Effector memory CD4-positive, alpha-beta T cell (primary cell): ENCODE measurements around the gene PRPF38A.
A peak's percentile ranks its signal among the peaks of the same experiment; 100 is the strongest.

Experiments used
- DNase-seq, 3 donors: peaks; one replicate each; pipeline ENCODE4 v3.0.0-alpha.2; 2020
- H3K27ac ChIP-seq: 2 replicates; pipeline ENCODE4 v1.7.0; 2013; ENCODE audit warnings: mild to moderate bottlenecking, low read length, moderate library complexity; ENCODE audit not compliant: insufficient read depth, poor library complexity, severe bottlenecking
- H3K27me3 ChIP-seq: replicated peaks from 2 replicates; pipeline ENCODE4 v1.7.0; 2013; ENCODE audit warnings: mild to moderate bottlenecking, low read length; ENCODE audit not compliant: insufficient read depth, control insufficient read depth, poor library complexity, severe bottlenecking
- H3K36me3 ChIP-seq: 2 replicates; pipeline ENCODE4 v1.7.0; 2013; ENCODE audit warnings: mild to moderate bottlenecking, low read length, moderate library complexity; ENCODE audit not compliant: control insufficient read depth, insufficient read depth
- H3K4me1 ChIP-seq: 2 replicates; pipeline ENCODE4 v1.7.0; 2013; ENCODE audit warnings: low read length, mild to moderate bottlenecking; ENCODE audit not compliant: control insufficient read depth, insufficient read depth, poor library complexity, severe bottlenecking
- H3K4me3 ChIP-seq: 2 replicates; pipeline ENCODE4 v1.7.0; 2013; ENCODE audit warnings: low read length, low read depth, mild to moderate bottlenecking; ENCODE audit not compliant: insufficient read depth, poor library complexity, severe bottlenecking
- H3K9me3 ChIP-seq: 2 replicates; pipeline ENCODE4 v1.7.0; 2013; ENCODE audit warnings: mild to moderate bottlenecking, low read length, moderate library complexity; ENCODE audit not compliant: control insufficient read depth

The PRPF38A gene

GRCh38 chr1:52424231-52424636 lies 19.8 kb downstream of the PRPF38A start:
- no peaks in the 10 kb centered on the region for H3K27me3 ChIP-seq
- no peaks in the 10 kb centered on the region for H3K36me3 ChIP-seq
- H3K9me3 ChIP-seq = no peaks in the 10 kb centered on the region
- peaks cover 22% of the 10 kb centered on the region for H3K4me1 ChIP-seq
- no peak overlapping the region for H3K4me3 ChIP-seq
- H3K27ac ChIP-seq = peak overlapping the region; percentile 69
- peak; percentile 16 to 31 (median 18) for DNase-seq

DNA sequence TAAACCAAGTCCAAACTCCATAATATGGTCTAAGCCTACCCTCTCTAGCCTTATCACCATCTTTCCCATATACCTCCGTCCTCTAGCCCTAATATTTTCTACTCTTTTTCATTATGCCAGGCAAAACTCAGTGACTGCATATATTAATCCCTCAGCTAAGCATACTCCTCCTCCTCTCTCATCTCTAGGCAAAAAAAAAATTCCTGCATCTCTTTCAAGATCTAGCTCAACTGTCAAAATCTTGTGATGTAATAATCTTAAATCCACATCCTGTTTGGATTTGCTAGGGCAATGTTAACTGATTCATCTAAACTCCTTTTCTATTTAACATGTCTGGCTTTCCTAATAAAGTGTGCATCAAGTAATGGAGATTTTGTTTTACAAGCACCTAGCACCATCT lies 20.4 kb downstream of the PRPF38A start:
- H3K27me3 ChIP-seq = no peaks in the 10 kb centered on the region
- peak overlapping the region; percentile 69 for H3K27ac ChIP-seq
- H3K4me1 ChIP-seq = peaks cover 22% of the 10 kb centered on the region
- no peaks in the 10 kb centered on the region for H3K36me3 ChIP-seq
- no peak overlapping the region for H3K4me3 ChIP-seq
- DNase-seq = no peak
- no peaks in the 10 kb centered on the region for H3K9me3 ChIP-seq

DNA sequence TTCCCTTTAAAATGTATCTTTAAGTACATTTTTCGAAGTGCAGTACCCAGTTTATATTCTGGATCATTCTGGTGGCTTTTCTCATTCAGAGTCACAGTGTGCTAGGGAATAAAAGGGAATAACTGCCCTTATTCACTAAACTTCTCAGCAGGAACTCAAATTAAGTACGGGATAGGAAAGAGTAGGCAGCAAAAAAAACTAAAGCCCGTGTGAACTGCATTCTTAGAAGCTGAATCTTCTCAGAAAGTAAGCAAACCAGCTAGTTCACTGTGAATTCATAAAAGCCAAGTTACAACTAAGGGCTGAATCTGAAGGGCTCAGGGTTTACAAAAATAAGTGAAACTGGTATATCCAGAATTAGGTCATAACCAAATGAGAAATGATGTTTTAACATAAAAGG lies 22.0 kb downstream of the PRPF38A start:
- H3K4me1 ChIP-seq = peaks cover 22% of the 10 kb centered on the region
- H3K36me3 ChIP-seq = peaks cover 11% of the 10 kb centered on the region
- no peaks in the 10 kb centered on the region for H3K9me3 ChIP-seq
- H3K27me3 ChIP-seq = no peaks in the 10 kb centered on the region
- no peak for DNase-seq
- H3K27ac ChIP-seq = no peak overlapping the region
- no peak overlapping the region for H3K4me3 ChIP-seq

DNA sequence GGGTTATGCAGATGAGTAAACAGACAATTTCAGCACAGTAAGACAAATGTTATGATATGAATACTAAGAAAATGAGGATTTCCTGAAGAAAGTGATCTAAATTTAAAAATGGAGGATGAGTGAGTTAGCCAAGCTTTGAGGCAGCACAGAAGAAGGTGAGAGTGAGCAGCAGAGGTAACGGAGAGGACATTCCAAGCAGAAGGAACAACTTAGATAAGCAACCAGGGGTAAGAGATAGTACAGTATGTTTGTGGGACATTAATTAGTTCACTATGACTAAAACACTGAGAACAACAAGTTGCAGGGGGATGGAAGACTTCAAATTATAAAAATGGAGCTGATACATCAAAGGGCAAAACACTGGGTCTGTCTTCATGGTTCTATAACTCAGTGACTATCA lies 22.8 kb downstream of the PRPF38A start:
- no peak overlapping the region for H3K27ac ChIP-seq
- no peaks in the 10 kb centered on the region for H3K9me3 ChIP-seq
- DNase-seq = no peak
- H3K4me1 ChIP-seq = peaks cover 22% of the 10 kb centered on the region
- peaks cover 18% of the 10 kb centered on the region for H3K36me3 ChIP-seq
- no peaks in the 10 kb centered on the region for H3K27me3 ChIP-seq
- H3K4me3 ChIP-seq = no peak overlapping the region

DNA sequence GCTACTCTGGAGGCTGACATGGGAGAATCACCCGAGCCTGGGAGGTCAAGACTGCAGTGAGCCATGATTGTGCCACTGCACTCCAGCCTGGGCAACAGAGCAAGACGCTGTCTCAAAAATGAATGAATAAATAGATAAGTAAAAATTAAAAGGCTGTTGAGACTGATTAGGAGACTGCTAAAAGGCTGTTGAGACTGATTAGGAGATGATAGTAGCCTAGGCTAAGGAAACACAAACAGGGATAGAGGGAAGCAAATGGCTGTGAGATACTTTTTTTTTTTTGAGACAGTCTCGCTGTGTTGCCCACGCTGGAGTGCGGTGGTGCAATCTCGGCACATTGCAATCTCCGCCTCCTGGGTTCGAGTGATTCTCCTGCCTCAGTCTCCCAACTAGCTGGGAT lies 28.4 kb downstream of the PRPF38A start:
- Histone ChIP-seq H3K27me3 (no peaks in the 10 kb centered on the region), H3K9me3 (no peaks in the 10 kb centered on the region), H3K36me3 (peaks cover 56% of the 10 kb centered on the region), H3K4me3 (no peak overlapping the region), H3K4me1 (no peaks in the 10 kb centered on the region), H3K27ac (no peak overlapping the region)
- DNase-seq = no peak

- DNase-seq = no peak
- Histone ChIP-seq H3K4me3 (no peak overlapping the region), H3K9me3 (no peaks in the 10 kb centered on the region), H3K27me3 (no peaks in the 10 kb centered on the region), H3K27ac (no peak overlapping the region), H3K36me3 (peaks cover 54% of the 10 kb centered on the region), H3K4me1 (no peaks in the 10 kb centered on the region)
Measured at GRCh38 chr1:52435211-52435610, 30.8 kb downstream of the PRPF38A start.

DNA sequence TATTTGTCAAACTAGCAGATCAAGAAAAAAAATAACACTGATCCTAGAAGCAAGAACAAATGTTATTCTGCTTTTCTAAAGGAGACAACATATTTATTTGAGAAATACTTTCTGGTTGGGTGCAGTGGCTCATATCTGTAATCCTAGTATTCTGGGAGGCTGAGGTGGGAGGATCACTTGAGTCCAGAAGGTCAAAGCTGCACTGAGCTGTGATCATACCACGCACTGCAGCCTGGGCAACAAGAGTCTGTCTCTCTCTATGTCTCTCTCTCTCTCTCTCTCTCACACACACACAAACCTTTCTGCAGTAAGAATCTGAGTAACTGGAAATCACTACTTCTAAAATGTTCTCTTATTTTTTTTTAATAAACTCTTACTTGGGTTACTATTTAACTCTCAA lies 31.2 kb downstream of the PRPF38A start:
- H3K27ac ChIP-seq = no peak overlapping the region
- peaks cover 50% of the 10 kb centered on the region for H3K36me3 ChIP-seq
- no peak overlapping the region for H3K4me3 ChIP-seq
- H3K4me1 ChIP-seq = no peaks in the 10 kb centered on the region
- H3K27me3 ChIP-seq = no peaks in the 10 kb centered on the region
- no peaks in the 10 kb centered on the region for H3K9me3 ChIP-seq
- DNase-seq = no peak

- no peak overlapping the region for H3K27ac ChIP-seq
- no peaks in the 10 kb centered on the region for H3K27me3 ChIP-seq
- no peak overlapping the region for H3K4me3 ChIP-seq
- no peaks in the 10 kb centered on the region for H3K9me3 ChIP-seq
- peaks cover 49% of the 10 kb centered on the region for H3K36me3 ChIP-seq
- no peaks in the 10 kb centered on the region for H3K4me1 ChIP-seq
- no peak for DNase-seq
Measured at GRCh38 chr1:52436817-52437216, 32.4 kb downstream of the PRPF38A start.

GRCh38 chr1:52439976-52440375 lies 35.6 kb downstream of the PRPF38A start:
- H3K36me3 ChIP-seq = peaks cover 39% of the 10 kb centered on the region
- H3K4me3 ChIP-seq = no peak overlapping the region
- no peaks in the 10 kb centered on the region for H3K4me1 ChIP-seq
- H3K9me3 ChIP-seq = no peaks in the 10 kb centered on the region
- DNase-seq = no peak
- H3K27me3 ChIP-seq = no peaks in the 10 kb centered on the region
- no peak overlapping the region for H3K27ac ChIP-seq

GRCh38 chr1:52444463-52444862 lies 40.1 kb downstream of the PRPF38A start:
- H3K27me3 ChIP-seq = no peaks in the 10 kb centered on the region
- H3K4me3 ChIP-seq = no peak overlapping the region
- H3K4me1 ChIP-seq = no peaks in the 10 kb centered on the region
- DNase-seq = no peak
- peaks cover 44% of the 10 kb centered on the region for H3K36me3 ChIP-seq
- no peak overlapping the region for H3K27ac ChIP-seq
- no peaks in the 10 kb centered on the region for H3K9me3 ChIP-seq

DNA sequence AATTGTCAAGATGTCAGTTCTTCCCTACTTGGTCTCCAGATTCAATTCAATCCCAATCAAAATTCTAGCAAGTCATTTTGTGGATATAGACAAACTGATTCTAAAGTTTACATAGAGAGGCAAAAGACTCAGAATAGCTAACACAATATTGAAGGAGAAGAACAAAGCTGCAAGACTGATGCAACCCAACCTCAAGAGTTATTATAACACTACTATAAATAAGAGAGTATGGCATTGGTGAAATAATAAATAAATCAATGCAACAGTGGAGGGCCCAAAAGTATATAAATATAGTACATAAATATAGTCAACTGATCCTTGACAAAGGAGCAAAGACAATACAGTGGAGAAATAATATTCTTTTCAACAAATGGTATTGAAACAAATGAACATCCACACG lies 49.7 kb downstream of the PRPF38A start:
- Histone ChIP-seq H3K9me3 (no peaks in the 10 kb centered on the region), H3K27ac (no peak overlapping the region), H3K27me3 (no peaks in the 10 kb centered on the region), H3K4me1 (no peaks in the 10 kb centered on the region), H3K4me3 (no peak overlapping the region), H3K36me3 (peaks cover 5% of the 10 kb centered on the region)
- no peak for DNase-seq
